PC-3 (cell line): ENCODE results near the gene LINS1. TPM values are rescaled to one million over a fixed set of nuclear protein-coding genes. Genes with fewer than 3 reads are reported as not detected.

Experiments used
- ATAC-seq: fragments of 200-7000 bp; cut with Tn5 transposase; 2 replicates; pipeline ENCODE4 v1.9.1; 2020; ENCODE audit warnings: mild to moderate bottlenecking, moderate library complexity
- BruUV-seq: library from RNA; stranded (reverse); fragments of 400-500 nt; replicated peaks from 2 replicates; lab custom pipeline; 2021; lab: Mats Ljungman, UMichigan
- CTCF ChIA-PET: fragments of 300-600 bp; sonication (Branson Sonifier 250); formaldehyde crosslinking; loops from one replicate; lab custom pipeline; 2022; ENCODE audit warnings: antibody characterized with exemption; lab: Charles Lee
- POLR2A ChIA-PET: fragments of 300-600 bp; sonication (Branson Sonifier 250); formaldehyde crosslinking; loops from one replicate; lab custom pipeline; 2022; ENCODE audit warnings: antibody characterized with exemption; ENCODE audit not compliant: unreplicated experiment; lab: Charles Lee
- DNase-seq: peaks from one replicate; pipeline ENCODE4 v3.0.0-alpha.2; 2015
- H2AFZ ChIP-seq: fragments of 300-600 bp; sonication (generic); 2 replicates; pipeline ENCODE4 v1.6.0; 2016; ENCODE audit warnings: antibody characterized with exemption, low read length
- H3F3A ChIP-seq: fragments of 300-600 bp; sonication (generic); one replicate; pipeline ENCODE4 v1.6.0; 2017; ENCODE audit warnings: antibody characterized with exemption, low read length, control low read depth, mild to moderate bottlenecking; ENCODE audit not compliant: unreplicated experiment
- H3K27ac ChIP-seq: fragments of 300-600 bp; sonication (generic); 2 replicates; pipeline ENCODE4 v1.5.1; 2016; ENCODE audit warnings: mild to moderate bottlenecking, low read length
- H3K27me3 ChIP-seq: fragments of 300-600 bp; sonication (generic); 2 replicates; pipeline ENCODE4 v1.6.1; 2016; ENCODE audit warnings: low read length, mixed read lengths
- H3K36me3 ChIP-seq: fragments of 300-600 bp; sonication (generic); 2 replicates; pipeline ENCODE4 v1.6.1; 2016; ENCODE audit warnings: low read depth, mixed run types, low read length, mixed read lengths
- H3K4me1 ChIP-seq: fragments of 300-600 bp; sonication (generic); 2 replicates; pipeline ENCODE4 v1.5.1; 2016; ENCODE audit warnings: low read length; ENCODE audit not compliant: insufficient read depth
- H3K4me2 ChIP-seq: fragments of 300-600 bp; sonication (generic); 2 replicates; pipeline ENCODE4 v1.6.0; 2016; ENCODE audit warnings: low read length
- H3K4me3 ChIP-seq: fragments of 300-600 bp; sonication (generic); 2 replicates; pipeline ENCODE4 v1.5.1; 2016; ENCODE audit warnings: mild to moderate bottlenecking, low read length, mixed read lengths
- H3K79me2 ChIP-seq: fragments of 300-600 bp; sonication (generic); 2 replicates; pipeline ENCODE4 v1.6.1; 2017; ENCODE audit warnings: low read length, mixed read lengths
- H3K9ac ChIP-seq: fragments of 300-600 bp; sonication (generic); 2 replicates; pipeline ENCODE4 v1.6.0; 2016; ENCODE audit warnings: mild to moderate bottlenecking, low read length
- H3K9me2 ChIP-seq: fragments of 300-600 bp; sonication (generic); replicated peaks from 2 replicates; pipeline ENCODE4 v1.6.1; 2016; ENCODE audit warnings: mixed run types, low read length, mixed read lengths
- H3K9me3 ChIP-seq: fragments of 300-600 bp; sonication (generic); 2 replicates; pipeline ENCODE4 v1.6.1; 2016; ENCODE audit warnings: low read length, mixed read lengths
- H4K20me1 ChIP-seq: fragments of 300-600 bp; sonication (generic); 2 replicates; pipeline ENCODE4 v1.6.1; 2016; ENCODE audit warnings: low read length, mixed read lengths
- EZH2 ChIP-seq: fragments of 300-600 bp; sonication (generic); IDR thresholded peaks from one replicate; pipeline ENCODE4 v1.6.1; 2017; ENCODE audit warnings: antibody characterized with exemption, mild to moderate bottlenecking, low read length; ENCODE audit not compliant: unreplicated experiment
- EZH2phosphoT487 ChIP-seq: fragments of 300-600 bp; sonication (generic); IDR thresholded peaks from 2 replicates; pipeline ENCODE4 v1.6.1; 2018; ENCODE audit warnings: mild to moderate bottlenecking, antibody characterized with exemption, low read length, borderline replicate concordance
- intact Hi-C: fragments of 100-400 bp; cut with micrococcal nuclease; formaldehyde crosslinking; loops from 2 replicates; pipeline ENCODE4 v1.9.0; 2023
- total RNA-seq: library from RNA; depleted of rRNA; stranded (reverse); fragments of >200 nt; gene quantifications from 2 replicates; pipeline ENCODE4 v1.2.3, GENCODE V29; 2014
- TF ChIP-seq, protein P1 (sequence below): fragments of 300-600 bp; sonication (generic); conservative IDR thresholded peaks from 2 replicates; pipeline ENCODE4 v1.5.1; 2017; ENCODE audit warnings: antibody characterized with exemption, low read depth, mild to moderate bottlenecking, low read length

Gene LINS1
- total RNA-seq, 1 experiment from 2014 or later, result 8.5 TPM

DNA sequence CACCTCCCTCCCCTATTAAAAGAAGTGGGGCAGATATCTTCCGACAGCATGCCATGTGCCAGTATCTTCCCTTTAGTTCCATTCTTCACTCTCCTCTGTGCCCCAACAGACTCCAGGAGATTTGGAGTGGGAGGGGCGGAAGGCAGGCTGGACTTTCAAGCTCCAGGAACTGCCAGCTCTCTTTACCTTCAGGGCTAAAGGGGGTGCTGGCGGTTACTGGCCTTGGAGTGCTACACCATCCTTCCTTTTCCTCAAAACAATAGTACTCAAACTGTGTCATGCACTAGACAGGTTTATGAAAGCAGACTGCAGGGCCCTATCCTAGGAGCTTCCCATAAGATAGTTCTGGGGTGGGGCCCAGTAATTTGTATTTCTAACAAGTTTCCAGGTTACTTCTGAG lies 6.0 kb downstream of the LINS1 start:
- H3K36me3 ChIP-seq, result peaks cover 21% of the 10 kb centered on the region; the same call in 1 of the 2 replicates
- intact Hi-C loops, result no loop called here
- H3F3A ChIP-seq, result no peaks in the 10 kb centered on the region
- no peak for ATAC-seq
- no peak overlapping the region for H2AFZ ChIP-seq
- H3K9me2 ChIP-seq, result no peaks in the 10 kb centered on the region
- H3K4me1 ChIP-seq, result peaks cover 9% of the 10 kb centered on the region
- no TSS peak for BruUV-seq
- no peak overlapping the region for H3K27ac ChIP-seq
- ChIA-PET CTCF (no interaction called here), POLR2A (no interaction called here)
- H3K4me3 ChIP-seq, result no peak overlapping the region
- no peaks in the 10 kb centered on the region for H3K27me3 ChIP-seq
- no peak overlapping the region for H3K4me2 ChIP-seq
- no peak overlapping the region for H3K9ac ChIP-seq
- no peak for DNase-seq
- H4K20me1 ChIP-seq, result no peaks in the 10 kb centered on the region
- TF ChIP-seq, protein P1, sequence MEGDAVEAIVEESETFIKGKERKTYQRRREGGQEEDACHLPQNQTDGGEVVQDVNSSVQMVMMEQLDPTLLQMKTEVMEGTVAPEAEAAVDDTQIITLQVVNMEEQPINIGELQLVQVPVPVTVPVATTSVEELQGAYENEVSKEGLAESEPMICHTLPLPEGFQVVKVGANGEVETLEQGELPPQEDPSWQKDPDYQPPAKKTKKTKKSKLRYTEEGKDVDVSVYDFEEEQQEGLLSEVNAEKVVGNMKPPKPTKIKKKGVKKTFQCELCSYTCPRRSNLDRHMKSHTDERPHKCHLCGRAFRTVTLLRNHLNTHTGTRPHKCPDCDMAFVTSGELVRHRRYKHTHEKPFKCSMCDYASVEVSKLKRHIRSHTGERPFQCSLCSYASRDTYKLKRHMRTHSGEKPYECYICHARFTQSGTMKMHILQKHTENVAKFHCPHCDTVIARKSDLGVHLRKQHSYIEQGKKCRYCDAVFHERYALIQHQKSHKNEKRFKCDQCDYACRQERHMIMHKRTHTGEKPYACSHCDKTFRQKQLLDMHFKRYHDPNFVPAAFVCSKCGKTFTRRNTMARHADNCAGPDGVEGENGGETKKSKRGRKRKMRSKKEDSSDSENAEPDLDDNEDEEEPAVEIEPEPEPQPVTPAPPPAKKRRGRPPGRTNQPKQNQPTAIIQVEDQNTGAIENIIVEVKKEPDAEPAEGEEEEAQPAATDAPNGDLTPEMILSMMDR, result no peak
- TF ChIP-seq EZH2 (no peak), EZH2phosphoT487 (no peak)
- no peaks in the 10 kb centered on the region for H3K9me3 ChIP-seq
- H3K79me2 ChIP-seq, result peaks cover 94% of the 10 kb centered on the region

DNA sequence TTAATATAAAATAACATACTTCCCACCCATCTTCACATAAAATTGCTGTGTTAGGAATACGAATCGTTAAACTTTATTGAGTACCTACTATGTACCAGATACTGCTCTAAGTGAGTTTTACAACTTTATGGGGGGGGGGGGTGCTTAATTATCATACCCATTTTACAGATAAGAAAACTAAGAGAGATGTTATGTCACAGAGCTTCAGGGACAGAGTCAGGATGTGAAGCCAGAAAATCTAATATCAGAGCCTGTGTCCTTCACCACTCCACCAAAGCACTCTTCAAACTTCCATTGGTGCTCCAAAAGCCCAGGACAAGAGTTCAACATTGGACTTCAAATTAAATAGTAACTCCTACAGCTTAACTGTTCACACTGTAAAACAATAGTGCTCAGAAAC lies 8.6 kb downstream of the LINS1 start:
- peaks cover 69% of the 10 kb centered on the region for H3K79me2 ChIP-seq
- CTCF ChIA-PET, result no interaction called here

DNA sequence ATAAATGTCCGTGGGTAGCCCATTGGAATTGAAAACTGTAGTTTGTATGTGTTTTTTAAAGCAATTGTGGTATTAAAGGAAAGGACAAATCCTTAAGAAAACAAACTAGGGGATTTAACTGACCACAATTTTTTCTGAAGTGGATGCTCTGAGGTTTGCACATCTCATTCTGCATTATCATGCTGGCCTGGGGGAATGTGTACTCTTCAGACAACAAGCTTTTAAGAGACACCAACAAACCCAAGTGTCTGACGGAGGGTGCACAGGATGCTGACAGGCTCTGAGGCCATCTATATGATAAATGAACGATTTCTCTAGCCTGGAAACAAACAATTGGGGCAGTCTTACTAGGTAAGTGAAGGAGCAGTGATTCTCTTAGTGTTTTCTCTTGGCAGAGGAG lies 9.1 kb downstream of the LINS1 start:
- Histone ChIP-seq H3K9me3 (peaks cover 18% of the 10 kb centered on the region), H3F3A (no peaks in the 10 kb centered on the region), H3K4me2 (no peak overlapping the region), H3K27ac (no peak overlapping the region), H3K9me2 (no peaks in the 10 kb centered on the region), H3K4me3 (no peak overlapping the region), H3K9ac (no peak overlapping the region), H3K79me2 (peaks cover 65% of the 10 kb centered on the region), H3K27me3 (no peaks in the 10 kb centered on the region), H2AFZ (no peak overlapping the region), H3K4me1 (no peaks in the 10 kb centered on the region), H3K36me3 (peaks cover 49% of the 10 kb centered on the region), H4K20me1 (no peaks in the 10 kb centered on the region)
- no peak for ATAC-seq
- CTCF ChIA-PET, result no interaction called here
- POLR2A ChIA-PET, result no interaction called here
- DNase-seq, result no peak
- TF ChIP-seq, protein P1, result no peak
- intact Hi-C loops, result no loop called here
- no TSS peak for BruUV-seq

More for the DNA sequence above, 8.6 kb downstream of the LINS1 start:
- H3K4me1 ChIP-seq, result no peaks in the 10 kb centered on the region
- TF ChIP-seq EZH2, result no peak
- TF ChIP-seq EZH2phosphoT487, result no peak
- TF ChIP-seq, protein P1, result no peak
- H3K9me3 ChIP-seq, result peaks cover 14% of the 10 kb centered on the region
- no peak overlapping the region for H3K9ac ChIP-seq
- ATAC-seq (no peak), DNase-seq (no peak)
- intact Hi-C loops, result no loop called here
- no peak overlapping the region for H3K27ac ChIP-seq
- H3K4me2 ChIP-seq, result no peak overlapping the region
- no peak overlapping the region for H3K4me3 ChIP-seq
- H4K20me1 ChIP-seq, result no peaks in the 10 kb centered on the region
- H3K27me3 ChIP-seq, result no peaks in the 10 kb centered on the region
- POLR2A ChIA-PET, result no interaction called here
- peaks cover 44% of the 10 kb centered on the region for H3K36me3 ChIP-seq
- no peaks in the 10 kb centered on the region for H3K9me2 ChIP-seq
- H2AFZ ChIP-seq, result no peak overlapping the region
- H3F3A ChIP-seq, result no peaks in the 10 kb centered on the region
- BruUV-seq, result no TSS peak
